HCT116 (cell line): ENCODE results near the gene EEF1G. TPM values are rescaled to one million over a fixed set of nuclear protein-coding genes. Genes with fewer than 3 reads are reported as not detected.

Experiments
- ATAC-seq: fragments of 200-7000 bp; cut with Tn5 transposase; 2 replicates; pipeline ENCODE4 v1.9.1; 2020; ENCODE audit warnings: mild to moderate bottlenecking, moderate library complexity
- BruUV-seq: library from RNA; stranded (reverse); fragments of 400-500 nt; replicated peaks from 2 replicates; lab custom pipeline; 2021; lab: Mats Ljungman, UMichigan
- CTCF ChIA-PET: fragments of 300-600 bp; sonication (Branson Sonifier 250); formaldehyde crosslinking; loops from one replicate; lab custom pipeline; 2021; ENCODE audit warnings: antibody characterized with exemption; lab: Charles Lee
- POLR2A ChIA-PET: fragments of 300-600, 350-600 bp; sonication (Branson Sonifier 250); formaldehyde crosslinking; loops from one replicate; lab custom pipeline; 2021; ENCODE audit warnings: antibody characterized with exemption; lab: Charles Lee
- RAD21 ChIA-PET, 2 experiments: fragments of 300-600 bp; sonication (Branson Sonifier 250); formaldehyde crosslinking; loops; one replicate each; lab custom pipeline; 2023; ENCODE audit warnings: low total read pairs in 2 of 2; ENCODE audit not compliant: uncharacterized antibody in 2 of 2, unreplicated experiment in 2 of 2, low non-redundant PET in 1 of 2; lab: Charles Lee
- DNase-seq: peaks from one replicate; pipeline ENCODE4 v3.0.0-alpha.2; 2010; ENCODE audit warnings: low read depth, low spot score
- H2AFZ ChIP-seq: fragments of 200-600 bp; shearing (Covaris generic), sonication (generic); 2 replicates; pipeline ENCODE4 v1.6.1; 2017; ENCODE audit warnings: low read depth, mixed run types, mixed read lengths, antibody characterized with exemption, low read length; ENCODE audit not compliant: poor library complexity, severe bottlenecking
- H3K27ac ChIP-seq: 2 replicates; pipeline ENCODE4 v1.5.1; 2012; ENCODE audit warnings: low read depth, low read length
- H3K27me3 ChIP-seq: fragments of 200-600 bp; sonication (generic); 2 replicates; pipeline ENCODE4 v1.6.1; 2016; ENCODE audit warnings: mixed run types, low read length, mixed read lengths; ENCODE audit not compliant: insufficient read depth
- H3K36me3 ChIP-seq, 2 experiments: fragments of 200-500 bp in 1 of 2; fragments of 200-600 bp in 1 of 2; sonication (Bioruptor generic) in 1 of 2; sonication (generic) in 1 of 2; 2 replicates each; pipeline versions ENCODE4 v1.5.1 to v1.6.1; 2014 to 2016; ENCODE audit warnings: low read length in 2 of 2, inconsistent platforms in 1 of 2, mixed read lengths in 1 of 2, mixed run types in 1 of 2; ENCODE audit not compliant: insufficient read depth in 2 of 2, control insufficient read depth in 1 of 2
- H3K4me1 ChIP-seq, 2 experiments: fragments of 200-600 bp in 1 of 2; sonication (generic) in 1 of 2; 2 replicates each; pipeline versions ENCODE4 v1.5.1 to v1.6.1; 2012 to 2017; ENCODE audit warnings: low read length in 2 of 2, inconsistent platforms in 1 of 2, mild to moderate bottlenecking in 1 of 2, mixed read lengths in 1 of 2, mixed run types in 1 of 2, moderate library complexity in 1 of 2; ENCODE audit not compliant: insufficient read depth in 2 of 2, control insufficient read depth in 1 of 2
- H3K4me2 ChIP-seq: fragments of 200-600 bp; sonication (generic); 2 replicates; pipeline ENCODE4 v1.6.1; 2017; ENCODE audit warnings: mixed run types, low read length, mixed read lengths
- H3K4me3 ChIP-seq, 2 experiments: fragments of 200-600 bp in 1 of 2; sonication (generic) in 1 of 2; replicated peaks in 1 of 2; 2 replicates each; pipeline ENCODE4 v1.5.1; 2011 to 2016; ENCODE audit warnings: low read length in 2 of 2, control low read depth in 1 of 2, low read depth in 1 of 2, mild to moderate bottlenecking in 1 of 2, mixed read lengths in 1 of 2, mixed run types in 1 of 2
- H3K79me2 ChIP-seq: fragments of 200-600 bp; sonication (generic); 2 replicates; pipeline ENCODE4 v1.6.1; 2017; ENCODE audit warnings: mild to moderate bottlenecking, mixed run types, low read length, moderate library complexity, mixed read lengths; ENCODE audit not compliant: insufficient read depth
- H3K9ac ChIP-seq: fragments of 200-600 bp; sonication (generic); 2 replicates; pipeline ENCODE4 v1.6.1; 2016; ENCODE audit warnings: low read length, mixed read lengths
- H3K9me2 ChIP-seq: fragments of 200-600 bp; sonication (generic), shearing (Covaris generic); 2 replicates; pipeline ENCODE4 v1.6.1; 2017; ENCODE audit warnings: mixed run types, mild to moderate bottlenecking, moderate library complexity; ENCODE audit not compliant: insufficient read depth
- H3K9me3 ChIP-seq, 2 experiments: fragments of 200-500 bp in 1 of 2; fragments of 200-600 bp in 1 of 2; sonication (Bioruptor generic) in 1 of 2; sonication (generic) in 1 of 2; 2 replicates each; pipeline ENCODE4 v1.6.1; 2014 to 2017; ENCODE audit warnings: low read length in 2 of 2, mixed read lengths in 2 of 2, inconsistent platforms in 1 of 2, low read depth in 1 of 2, mild to moderate bottlenecking in 1 of 2, mixed run types in 1 of 2, moderate library complexity in 1 of 2; ENCODE audit not compliant: control insufficient read depth in 1 of 2, insufficient read depth in 1 of 2
- H4K20me1 ChIP-seq: fragments of 200-600 bp; sonication (generic), shearing (Covaris generic); 2 replicates; pipeline ENCODE4 v1.6.1; 2017; ENCODE audit warnings: mixed run types, mild to moderate bottlenecking, moderate library complexity; ENCODE audit not compliant: insufficient read depth
- EGR1 ChIP-seq: IDR thresholded peaks from 2 replicates; pipeline ENCODE4 v1.6.1; 2012; ENCODE audit warnings: low read depth
- ELF1 ChIP-seq: IDR thresholded peaks from 2 replicates; pipeline ENCODE4 v1.6.1; 2012; ENCODE audit warnings: low read depth, borderline replicate concordance
- EZH2phosphoT487 ChIP-seq: fragments of 200-600 bp; IDR thresholded peaks from 2 replicates; pipeline ENCODE4 v1.6.1; 2018; ENCODE audit warnings: antibody characterized with exemption, borderline replicate concordance
- POLR2A ChIP-seq: IDR thresholded peaks from 2 replicates; pipeline ENCODE4 v1.7.0; 2011; ENCODE audit warnings: borderline replicate concordance; ENCODE audit not compliant: insufficient read depth, insufficient read length; ENCODE audit errors: extremely low read depth
- RAD21 ChIP-seq: IDR thresholded peaks from 2 replicates; pipeline ENCODE4 v1.6.1; 2012; ENCODE audit warnings: low read depth, mild to moderate bottlenecking
- SIN3A ChIP-seq: IDR thresholded peaks from 2 replicates; pipeline ENCODE4 v1.6.1; 2012; ENCODE audit warnings: low read depth
- SRF ChIP-seq: IDR thresholded peaks from 2 replicates; pipeline ENCODE4 v1.6.1; 2012; ENCODE audit warnings: low read depth
- YY1 ChIP-seq: IDR thresholded peaks from 2 replicates; pipeline ENCODE4 v1.6.1; 2011; ENCODE audit warnings: low read length, low read depth, moderate library complexity, mild to moderate bottlenecking; ENCODE audit not compliant: insufficient replicate concordance; ENCODE audit errors: extremely low read depth
- intact Hi-C: fragments of 100-400 bp; cut with micrococcal nuclease; formaldehyde crosslinking; loops from 2 replicates; pipeline ENCODE4 v1.10.0; 2022
- total RNA-seq: library from RNA; stranded (reverse); gene quantifications from one replicate; pipeline ENCODE4 v1.2.1, GENCODE V29; 2021; ENCODE audit not compliant: unreplicated experiment
- TF ChIP-seq, protein P1 (sequence below): IDR thresholded peaks from 2 replicates; pipeline ENCODE4 v1.6.1; 2012
- TF ChIP-seq, protein P2 (sequence below): IDR thresholded peaks from 2 replicates; pipeline ENCODE4 v1.6.1; 2012; ENCODE audit warnings: low read depth
- TF ChIP-seq, protein P3 (sequence below): IDR thresholded peaks from 2 replicates; pipeline ENCODE4 v1.6.1; 2011; ENCODE audit warnings: mild to moderate bottlenecking, low read length, moderate library complexity; ENCODE audit not compliant: insufficient replicate concordance; ENCODE audit errors: extremely low read depth

Gene EEF1G
- total RNA-seq, 1 experiment from 2014 or later, result 1,901 TPM

DNA sequence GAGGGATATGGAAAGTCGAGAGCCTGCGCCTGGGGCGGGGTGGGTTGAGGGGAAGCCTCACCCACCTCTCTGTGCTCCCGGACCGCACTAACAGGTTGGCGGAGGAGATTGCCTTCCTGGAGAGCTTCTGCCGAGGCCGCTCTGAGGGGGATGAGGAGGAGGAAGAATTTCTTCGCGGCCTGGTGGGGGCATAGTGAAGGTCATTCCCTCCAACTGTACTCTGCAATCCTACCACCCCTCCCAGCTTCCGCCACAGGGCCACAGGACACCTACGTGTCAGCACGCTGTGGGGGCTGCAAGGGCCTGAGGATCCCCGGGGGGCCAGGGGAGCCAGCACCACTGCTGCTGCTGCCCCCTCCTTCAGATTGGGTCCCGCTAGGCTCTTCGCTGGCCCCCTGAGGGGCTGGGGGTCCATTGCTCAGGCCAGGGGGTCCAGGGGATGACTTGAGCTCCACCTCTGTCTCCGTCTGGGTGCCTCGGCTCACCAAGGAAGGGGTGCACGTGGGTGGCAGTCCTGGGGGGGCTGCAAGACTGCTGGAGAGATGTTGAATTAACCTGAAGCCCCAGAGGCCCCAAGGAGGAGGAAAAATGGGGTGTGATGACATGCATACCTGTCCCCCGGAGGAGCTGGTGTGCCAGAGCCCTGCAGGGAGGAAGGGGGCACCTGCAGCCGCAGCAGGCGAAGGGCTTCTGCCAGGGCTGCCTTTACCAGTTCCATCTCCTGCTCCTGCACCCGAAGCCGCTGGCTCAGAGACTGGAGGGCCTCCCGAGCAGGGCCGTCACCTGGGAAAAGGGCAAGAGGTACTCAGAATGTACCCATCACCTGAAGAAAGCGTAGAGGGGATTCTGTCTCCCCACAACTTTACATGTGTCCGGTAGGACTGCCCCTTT lies 37.4 kb upstream of the EEF1G start:
- intact Hi-C loops, result loop anchor here (5.0 kb wide), 1 partner anchor 36 kb away; the partner anchor contains the start of gene GANAB
- ChIA-PET POLR2A (interaction anchor here (0.8 to 1.2 kb wide), 4 partner anchors 9 to 230 kb away, joined by 4 to 6 read pairs (median 5); partner anchors contain the start of genes C11orf98, CSKMT, MTA2 and TUT1), CTCF (interaction anchor here (1.0 to 2.8 kb wide), 8 partner anchors 10 to 216 kb away, joined by 3 to 16 read pairs (median 5); partner anchors contain the start of genes B3GAT3, HNRNPUL2, MTA2 and TUT1), RAD21 (interaction anchor here (1.0 to 1.4 kb wide), 2 partner anchors 20 to 187 kb away, joined by 4 to 5 read pairs; partner anchors contain the start of gene TUT1 (in 1 of the 2))
- Histone ChIP-seq H3K4me1 (peaks cover 28 to 45% of the 10 kb centered on the region in 2 experiments), H3K27ac (peak overlapping the region; percentile 83), H3K9me2 (no peaks in the 10 kb centered on the region), H3K9me3 (no peaks in the 10 kb centered on the region), H3K36me3 (peaks cover 0 to 5% of the 10 kb centered on the region in 2 experiments; a peak in 1 of 4 replicates), H3K9ac (peak overlapping the region; percentile 93), H3K4me3 (peak overlapping the region; percentile 87 to 94), H3K4me2 (peak overlapping the region; percentile 87), H4K20me1 (no peaks in the 10 kb centered on the region), H3K79me2 (peaks cover 13% of the 10 kb centered on the region), H2AFZ (no peak overlapping the region), H3K27me3 (no peaks in the 10 kb centered on the region)
- no peak for ATAC-seq
- no TSS peak for BruUV-seq
- no peak for TF ChIP-seq ELF1
- no peak for TF ChIP-seq EGR1
- TF ChIP-seq, protein P1, sequence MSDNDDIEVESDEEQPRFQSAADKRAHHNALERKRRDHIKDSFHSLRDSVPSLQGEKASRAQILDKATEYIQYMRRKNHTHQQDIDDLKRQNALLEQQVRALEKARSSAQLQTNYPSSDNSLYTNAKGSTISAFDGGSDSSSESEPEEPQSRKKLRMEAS, result no peak
- TF ChIP-seq YY1, result no peak
- no peak for TF ChIP-seq RAD21
- TF ChIP-seq POLR2A, result no peak
- TF ChIP-seq EZH2phosphoT487, result no peak
- no peak for TF ChIP-seq SIN3A
- TF ChIP-seq, protein P2, sequence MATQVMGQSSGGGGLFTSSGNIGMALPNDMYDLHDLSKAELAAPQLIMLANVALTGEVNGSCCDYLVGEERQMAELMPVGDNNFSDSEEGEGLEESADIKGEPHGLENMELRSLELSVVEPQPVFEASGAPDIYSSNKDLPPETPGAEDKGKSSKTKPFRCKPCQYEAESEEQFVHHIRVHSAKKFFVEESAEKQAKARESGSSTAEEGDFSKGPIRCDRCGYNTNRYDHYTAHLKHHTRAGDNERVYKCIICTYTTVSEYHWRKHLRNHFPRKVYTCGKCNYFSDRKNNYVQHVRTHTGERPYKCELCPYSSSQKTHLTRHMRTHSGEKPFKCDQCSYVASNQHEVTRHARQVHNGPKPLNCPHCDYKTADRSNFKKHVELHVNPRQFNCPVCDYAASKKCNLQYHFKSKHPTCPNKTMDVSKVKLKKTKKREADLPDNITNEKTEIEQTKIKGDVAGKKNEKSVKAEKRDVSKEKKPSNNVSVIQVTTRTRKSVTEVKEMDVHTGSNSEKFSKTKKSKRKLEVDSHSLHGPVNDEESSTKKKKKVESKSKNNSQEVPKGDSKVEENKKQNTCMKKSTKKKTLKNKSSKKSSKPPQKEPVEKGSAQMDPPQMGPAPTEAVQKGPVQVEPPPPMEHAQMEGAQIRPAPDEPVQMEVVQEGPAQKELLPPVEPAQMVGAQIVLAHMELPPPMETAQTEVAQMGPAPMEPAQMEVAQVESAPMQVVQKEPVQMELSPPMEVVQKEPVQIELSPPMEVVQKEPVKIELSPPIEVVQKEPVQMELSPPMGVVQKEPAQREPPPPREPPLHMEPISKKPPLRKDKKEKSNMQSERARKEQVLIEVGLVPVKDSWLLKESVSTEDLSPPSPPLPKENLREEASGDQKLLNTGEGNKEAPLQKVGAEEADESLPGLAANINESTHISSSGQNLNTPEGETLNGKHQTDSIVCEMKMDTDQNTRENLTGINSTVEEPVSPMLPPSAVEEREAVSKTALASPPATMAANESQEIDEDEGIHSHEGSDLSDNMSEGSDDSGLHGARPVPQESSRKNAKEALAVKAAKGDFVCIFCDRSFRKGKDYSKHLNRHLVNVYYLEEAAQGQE, result no peak
- no peak for TF ChIP-seq SRF
- TF ChIP-seq, protein P3, sequence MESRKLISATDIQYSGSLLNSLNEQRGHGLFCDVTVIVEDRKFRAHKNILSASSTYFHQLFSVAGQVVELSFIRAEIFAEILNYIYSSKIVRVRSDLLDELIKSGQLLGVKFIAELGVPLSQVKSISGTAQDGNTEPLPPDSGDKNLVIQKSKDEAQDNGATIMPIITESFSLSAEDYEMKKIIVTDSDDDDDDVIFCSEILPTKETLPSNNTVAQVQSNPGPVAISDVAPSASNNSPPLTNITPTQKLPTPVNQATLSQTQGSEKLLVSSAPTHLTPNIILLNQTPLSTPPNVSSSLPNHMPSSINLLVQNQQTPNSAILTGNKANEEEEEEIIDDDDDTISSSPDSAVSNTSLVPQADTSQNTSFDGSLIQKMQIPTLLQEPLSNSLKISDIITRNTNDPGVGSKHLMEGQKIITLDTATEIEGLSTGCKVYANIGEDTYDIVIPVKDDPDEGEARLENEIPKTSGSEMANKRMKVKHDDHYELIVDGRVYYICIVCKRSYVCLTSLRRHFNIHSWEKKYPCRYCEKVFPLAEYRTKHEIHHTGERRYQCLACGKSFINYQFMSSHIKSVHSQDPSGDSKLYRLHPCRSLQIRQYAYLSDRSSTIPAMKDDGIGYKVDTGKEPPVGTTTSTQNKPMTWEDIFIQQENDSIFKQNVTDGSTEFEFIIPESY, result no peak
- DNase-seq, result no peak
